A549 (cell line): ENCODE measurements around the gene ACAD8.

Source experiments
- CBX8 ChIP-seq: fragments of 200-600 bp; sonication (generic); IDR thresholded peaks from 2 replicates; pipeline ENCODE4 v1.6.1; 2016
- KDM1A ChIP-seq: fragments of 200-600 bp; sonication (generic); IDR thresholded peaks from 2 replicates; pipeline ENCODE4 v1.6.1; 2016; ENCODE audit warnings: low read depth, mild to moderate bottlenecking
- MAFK ChIP-seq: fragments of 450-650 bp; IDR thresholded peaks from 2 replicates; pipeline ENCODE4 v1.6.1; 2014; ENCODE audit not compliant: partially characterized antibody
- NR3C1 ChIP-seq: fragments of >200 bp; sonication (Bioruptor Twin); formaldehyde crosslinking; IDR thresholded peaks from 3 replicates; pipeline ENCODE4 v1.6.1; 2017
- TF ChIP-seq, protein P1 (sequence below): fragments of >200 bp; sonication (Bioruptor Twin); formaldehyde crosslinking; IDR thresholded peaks from 3 replicates; pipeline ENCODE4 v1.5.1; 2016
- TF ChIP-seq, protein P2 (sequence below): fragments of 200-600 bp; sonication (generic); IDR thresholded peaks from 2 replicates; pipeline ENCODE4 v1.6.1; 2016; ENCODE audit warnings: antibody characterized with exemption, mild to moderate bottlenecking, moderate library complexity

- TF ChIP-seq, protein P1, sequence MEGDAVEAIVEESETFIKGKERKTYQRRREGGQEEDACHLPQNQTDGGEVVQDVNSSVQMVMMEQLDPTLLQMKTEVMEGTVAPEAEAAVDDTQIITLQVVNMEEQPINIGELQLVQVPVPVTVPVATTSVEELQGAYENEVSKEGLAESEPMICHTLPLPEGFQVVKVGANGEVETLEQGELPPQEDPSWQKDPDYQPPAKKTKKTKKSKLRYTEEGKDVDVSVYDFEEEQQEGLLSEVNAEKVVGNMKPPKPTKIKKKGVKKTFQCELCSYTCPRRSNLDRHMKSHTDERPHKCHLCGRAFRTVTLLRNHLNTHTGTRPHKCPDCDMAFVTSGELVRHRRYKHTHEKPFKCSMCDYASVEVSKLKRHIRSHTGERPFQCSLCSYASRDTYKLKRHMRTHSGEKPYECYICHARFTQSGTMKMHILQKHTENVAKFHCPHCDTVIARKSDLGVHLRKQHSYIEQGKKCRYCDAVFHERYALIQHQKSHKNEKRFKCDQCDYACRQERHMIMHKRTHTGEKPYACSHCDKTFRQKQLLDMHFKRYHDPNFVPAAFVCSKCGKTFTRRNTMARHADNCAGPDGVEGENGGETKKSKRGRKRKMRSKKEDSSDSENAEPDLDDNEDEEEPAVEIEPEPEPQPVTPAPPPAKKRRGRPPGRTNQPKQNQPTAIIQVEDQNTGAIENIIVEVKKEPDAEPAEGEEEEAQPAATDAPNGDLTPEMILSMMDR, result no peak
- no peak for TF ChIP-seq CBX8
- no peak for TF ChIP-seq KDM1A
- TF ChIP-seq, protein P2, sequence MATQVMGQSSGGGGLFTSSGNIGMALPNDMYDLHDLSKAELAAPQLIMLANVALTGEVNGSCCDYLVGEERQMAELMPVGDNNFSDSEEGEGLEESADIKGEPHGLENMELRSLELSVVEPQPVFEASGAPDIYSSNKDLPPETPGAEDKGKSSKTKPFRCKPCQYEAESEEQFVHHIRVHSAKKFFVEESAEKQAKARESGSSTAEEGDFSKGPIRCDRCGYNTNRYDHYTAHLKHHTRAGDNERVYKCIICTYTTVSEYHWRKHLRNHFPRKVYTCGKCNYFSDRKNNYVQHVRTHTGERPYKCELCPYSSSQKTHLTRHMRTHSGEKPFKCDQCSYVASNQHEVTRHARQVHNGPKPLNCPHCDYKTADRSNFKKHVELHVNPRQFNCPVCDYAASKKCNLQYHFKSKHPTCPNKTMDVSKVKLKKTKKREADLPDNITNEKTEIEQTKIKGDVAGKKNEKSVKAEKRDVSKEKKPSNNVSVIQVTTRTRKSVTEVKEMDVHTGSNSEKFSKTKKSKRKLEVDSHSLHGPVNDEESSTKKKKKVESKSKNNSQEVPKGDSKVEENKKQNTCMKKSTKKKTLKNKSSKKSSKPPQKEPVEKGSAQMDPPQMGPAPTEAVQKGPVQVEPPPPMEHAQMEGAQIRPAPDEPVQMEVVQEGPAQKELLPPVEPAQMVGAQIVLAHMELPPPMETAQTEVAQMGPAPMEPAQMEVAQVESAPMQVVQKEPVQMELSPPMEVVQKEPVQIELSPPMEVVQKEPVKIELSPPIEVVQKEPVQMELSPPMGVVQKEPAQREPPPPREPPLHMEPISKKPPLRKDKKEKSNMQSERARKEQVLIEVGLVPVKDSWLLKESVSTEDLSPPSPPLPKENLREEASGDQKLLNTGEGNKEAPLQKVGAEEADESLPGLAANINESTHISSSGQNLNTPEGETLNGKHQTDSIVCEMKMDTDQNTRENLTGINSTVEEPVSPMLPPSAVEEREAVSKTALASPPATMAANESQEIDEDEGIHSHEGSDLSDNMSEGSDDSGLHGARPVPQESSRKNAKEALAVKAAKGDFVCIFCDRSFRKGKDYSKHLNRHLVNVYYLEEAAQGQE, result no peak
- no peak for TF ChIP-seq MAFK
- no peak for TF ChIP-seq NR3C1
These were observed 14.1 kb downstream of the ACAD8 start for GRCh38 chr11:134267461-134267860.
